RWPE1 (cell line): Measurements from ENCODE around the gene SLC19A1.

Experiments used
- CTCF ChIA-PET: fragments of 350-600 bp; sonication (Branson Sonifier 250); formaldehyde crosslinking; extraction: SDS; loops from one replicate; lab custom pipeline; 2021; lab: Yijun Ruan, JAX
- POLR2A ChIA-PET: fragments of 400-600 bp; formaldehyde crosslinking; extraction: SDS; loops from one replicate; lab custom pipeline; 2020; ENCODE audit warnings: antibody characterized with exemption; ENCODE audit not compliant: low non-redundant PET; lab: Yijun Ruan, JAX
- DNase-seq: peaks from one replicate; pipeline ENCODE4 v3.0.0; 2012; ENCODE audit warnings: low spot score
- H3K27ac ChIP-seq: fragments of 450-650 bp; 2 replicates; pipeline ENCODE4 v1.5.1; 2017
- TF ChIP-seq, protein P1 (sequence below): fragments of 450-650 bp; conservative IDR thresholded peaks from 2 replicates; pipeline ENCODE4 v1.5.1; 2017; ENCODE audit warnings: low read depth, mild to moderate bottlenecking

Gene SLC19A1

DNA sequence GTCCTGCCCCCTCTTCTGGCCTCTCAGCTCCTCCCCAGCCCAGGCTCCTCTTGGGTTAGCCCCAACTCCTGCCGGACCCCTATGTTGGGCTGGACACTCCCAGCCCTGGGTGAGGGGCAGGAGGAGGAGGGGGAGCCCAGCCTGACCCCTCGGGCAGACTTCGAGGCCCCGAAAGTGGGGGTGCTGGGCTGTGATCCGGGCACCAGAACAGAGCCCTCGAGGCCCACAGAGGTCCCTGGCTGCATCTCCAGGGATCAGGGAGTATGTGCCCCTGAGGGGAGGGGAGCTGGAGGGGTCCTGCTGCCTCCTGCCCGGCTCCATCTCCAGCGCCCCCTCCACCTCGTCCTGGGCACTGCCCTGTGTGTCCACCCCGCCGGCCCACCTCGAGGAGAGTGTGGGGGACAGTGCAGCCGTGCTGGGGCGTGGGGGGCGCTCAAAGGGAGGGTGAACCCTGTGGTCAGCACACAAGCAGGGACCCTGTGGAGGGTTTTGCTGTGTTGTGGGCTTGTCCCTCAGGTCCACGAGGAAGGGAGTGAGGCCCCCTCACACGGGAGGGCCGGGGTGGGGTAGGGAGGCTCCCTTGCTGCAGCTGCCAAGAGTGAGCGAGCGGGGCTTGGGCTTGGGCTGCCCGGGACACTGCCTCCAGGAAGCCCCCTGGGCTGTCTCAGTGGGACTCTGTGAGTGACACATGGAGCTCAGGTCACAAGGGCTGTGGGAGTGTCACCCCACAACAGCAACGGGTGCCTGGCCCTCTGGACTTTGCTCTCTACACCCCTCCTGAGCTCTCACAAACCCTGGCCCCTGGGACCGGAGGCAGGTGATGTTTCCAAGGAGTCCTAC, 82.8 kb downstream of the SLC19A1 start:
- no peak overlapping the region for H3K27ac ChIP-seq
- ChIA-PET POLR2A (no interaction called here), CTCF (interaction anchor here (0.8 kb wide), 1 partner anchor 20 kb away, joined by 3 read pairs; no protein-coding TSS in a partner anchor)
- TF ChIP-seq, protein P1, sequence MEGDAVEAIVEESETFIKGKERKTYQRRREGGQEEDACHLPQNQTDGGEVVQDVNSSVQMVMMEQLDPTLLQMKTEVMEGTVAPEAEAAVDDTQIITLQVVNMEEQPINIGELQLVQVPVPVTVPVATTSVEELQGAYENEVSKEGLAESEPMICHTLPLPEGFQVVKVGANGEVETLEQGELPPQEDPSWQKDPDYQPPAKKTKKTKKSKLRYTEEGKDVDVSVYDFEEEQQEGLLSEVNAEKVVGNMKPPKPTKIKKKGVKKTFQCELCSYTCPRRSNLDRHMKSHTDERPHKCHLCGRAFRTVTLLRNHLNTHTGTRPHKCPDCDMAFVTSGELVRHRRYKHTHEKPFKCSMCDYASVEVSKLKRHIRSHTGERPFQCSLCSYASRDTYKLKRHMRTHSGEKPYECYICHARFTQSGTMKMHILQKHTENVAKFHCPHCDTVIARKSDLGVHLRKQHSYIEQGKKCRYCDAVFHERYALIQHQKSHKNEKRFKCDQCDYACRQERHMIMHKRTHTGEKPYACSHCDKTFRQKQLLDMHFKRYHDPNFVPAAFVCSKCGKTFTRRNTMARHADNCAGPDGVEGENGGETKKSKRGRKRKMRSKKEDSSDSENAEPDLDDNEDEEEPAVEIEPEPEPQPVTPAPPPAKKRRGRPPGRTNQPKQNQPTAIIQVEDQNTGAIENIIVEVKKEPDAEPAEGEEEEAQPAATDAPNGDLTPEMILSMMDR = no peak
- no peak for DNase-seq

DNA sequence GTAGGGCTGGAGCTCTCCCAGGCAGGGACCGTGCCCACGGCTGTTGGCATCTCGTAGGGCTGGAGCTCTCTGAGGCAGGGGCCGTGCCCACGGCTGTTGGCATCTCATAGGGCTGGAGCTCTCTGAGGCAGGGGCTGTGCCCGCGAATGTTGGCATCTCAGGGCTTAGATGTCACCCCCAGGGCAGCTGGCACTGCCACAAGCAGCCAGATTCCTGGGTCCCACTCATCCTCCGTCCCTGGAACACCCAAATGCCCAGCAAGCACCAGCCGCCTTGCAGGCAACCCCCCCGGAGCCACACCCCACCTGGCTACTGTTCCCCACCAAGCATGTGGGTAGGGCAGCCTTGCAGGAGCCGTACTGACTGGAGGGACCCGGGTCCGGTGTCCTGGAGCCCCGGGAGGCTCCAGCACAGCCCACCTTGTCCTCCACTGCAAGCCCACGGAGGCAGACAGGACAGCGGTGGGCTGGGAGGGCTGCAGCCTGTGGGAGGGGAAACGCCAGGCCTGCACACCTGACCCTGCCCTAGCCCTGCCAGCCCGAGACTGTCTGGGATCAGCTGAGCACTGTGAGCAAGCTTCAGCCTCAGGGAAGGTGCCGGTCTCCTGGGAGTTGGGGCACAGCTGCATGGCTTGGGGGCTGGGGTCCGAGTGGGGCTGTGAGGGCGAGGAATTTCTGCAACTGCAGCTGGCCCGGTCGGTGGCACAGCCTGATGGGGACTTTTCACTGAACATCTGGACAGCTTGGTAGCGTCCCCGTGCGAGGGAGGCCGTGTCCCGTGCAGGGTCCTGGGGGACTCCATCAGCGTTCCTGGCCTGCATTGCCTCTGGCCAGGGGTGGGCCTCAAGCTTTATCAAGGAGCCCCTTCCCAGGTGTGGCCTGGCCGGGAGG, 83.7 kb downstream of the SLC19A1 start:
- no peak for DNase-seq
- POLR2A ChIA-PET = no interaction called here
- H3K27ac ChIP-seq = no peak overlapping the region
- TF ChIP-seq, protein P1 = no peak
- CTCF ChIA-PET = no interaction called here

DNA sequence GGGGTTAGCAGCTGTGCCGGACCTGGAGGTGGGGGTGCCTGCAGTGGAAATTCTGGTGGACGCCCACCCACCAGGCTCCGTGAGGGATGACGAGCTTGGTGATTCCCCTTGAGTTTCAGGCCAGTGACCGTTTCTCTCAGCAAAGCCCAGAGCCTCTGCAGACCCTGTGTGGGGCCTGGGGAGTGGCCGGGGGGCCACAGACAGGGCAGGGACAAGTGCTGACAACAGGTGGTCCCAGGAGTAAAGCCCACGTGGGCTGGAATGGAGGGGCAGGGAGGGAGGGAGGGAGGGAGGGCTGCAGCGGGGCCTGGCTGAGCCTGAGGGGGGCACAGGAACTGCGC, 84.4 kb downstream of the SLC19A1 start:
- DNase-seq = no peak
- H3K27ac ChIP-seq = no peak overlapping the region
- ChIA-PET CTCF (no interaction called here), POLR2A (no interaction called here)
- TF ChIP-seq, protein P1 = no peak

DNA sequence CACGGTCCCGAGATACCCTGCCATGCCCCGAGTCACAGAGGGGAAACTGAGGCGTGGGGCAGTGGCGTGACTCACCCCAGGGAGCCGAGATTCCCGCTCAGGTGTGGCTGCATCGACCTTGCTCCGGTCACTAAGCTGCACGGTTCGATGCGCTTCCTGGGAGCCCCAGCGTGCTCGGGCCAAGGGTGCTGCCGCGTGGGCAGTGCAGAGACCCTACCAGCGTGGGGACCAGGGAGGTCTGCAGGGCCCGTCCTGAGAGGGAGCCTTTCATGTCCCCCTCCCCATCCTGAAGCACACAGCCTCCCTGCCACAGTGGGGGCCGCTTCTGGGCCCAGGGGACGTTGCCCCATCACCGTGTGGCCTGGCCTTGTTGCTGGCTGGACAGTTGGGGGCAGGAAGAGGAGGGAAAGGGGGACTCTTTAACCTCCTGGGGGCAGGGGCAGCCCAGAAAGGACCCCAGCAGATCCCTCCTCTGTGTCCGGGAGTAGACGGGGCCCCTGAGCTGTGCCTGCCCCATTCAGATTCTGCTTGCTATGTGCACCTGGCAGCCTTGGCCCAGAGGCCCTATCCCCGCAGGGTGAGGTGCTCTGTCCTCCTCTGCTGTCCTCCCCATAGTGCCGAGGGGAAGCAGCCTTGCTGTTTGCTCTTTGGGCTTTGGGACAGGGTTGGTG, 84.9 kb downstream of the SLC19A1 start:
- TF ChIP-seq, protein P1 = no peak
- ChIA-PET POLR2A (no interaction called here), CTCF (interaction anchor here (0.6 kb wide), 1 partner anchor 153 kb away, joined by 3 read pairs; no protein-coding TSS in a partner anchor)
- no peak overlapping the region for H3K27ac ChIP-seq
- DNase-seq = no peak

DNA sequence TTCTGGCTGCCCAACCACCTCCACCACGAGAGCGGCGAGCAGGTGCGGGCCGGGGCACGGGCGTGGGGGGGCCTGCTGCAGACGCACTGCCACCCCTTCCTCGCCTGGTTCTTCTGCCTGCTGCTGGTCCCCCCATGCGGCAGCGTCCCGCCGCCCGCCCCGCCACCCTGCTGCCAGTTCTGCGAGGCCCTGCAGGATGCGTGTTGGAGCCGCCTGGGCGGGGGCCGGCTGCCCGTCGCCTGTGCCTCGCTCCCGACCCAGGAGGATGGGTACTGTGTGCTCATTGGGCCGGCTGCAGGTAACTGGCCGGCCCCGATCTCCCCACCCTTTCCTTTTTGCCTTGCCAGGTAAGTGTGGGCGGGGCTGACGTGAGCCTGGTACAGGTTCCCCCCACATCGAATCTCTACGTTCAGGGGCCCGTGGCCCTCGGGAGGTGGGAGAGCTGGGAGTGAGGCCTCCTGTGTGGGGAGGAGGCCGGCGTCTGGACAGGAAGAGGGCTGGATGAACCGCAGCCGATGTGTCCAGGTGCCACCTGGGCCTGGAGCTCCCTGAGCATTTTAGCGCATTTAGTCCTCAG, 85.6 kb downstream of the SLC19A1 start:
- TF ChIP-seq, protein P1 = no peak
- no peak overlapping the region for H3K27ac ChIP-seq
- POLR2A ChIA-PET = no interaction called here
- DNase-seq = no peak
- CTCF ChIA-PET = interaction anchor here (0.6 kb wide), 1 partner anchor 152 kb away, joined by 3 read pairs; no protein-coding TSS in a partner anchor
